HG02588 (cell line): ENCODE measurements around the gene OR4C46.
"Not testable (repeated sequence)": the region's sequence is repeated elsewhere in the genome, so short reads cannot be mapped to it uniquely, and the experiment has no call there.

Experiments
- ATAC-seq: cut with Tn5 transposase; IDR thresholded peaks from one replicate; pipeline ENCODE4 v1.9.1; 2021; ENCODE audit warnings: mild to moderate bottlenecking, moderate library complexity; ENCODE audit not compliant: unreplicated experiment

The OR4C46 gene

DNA sequence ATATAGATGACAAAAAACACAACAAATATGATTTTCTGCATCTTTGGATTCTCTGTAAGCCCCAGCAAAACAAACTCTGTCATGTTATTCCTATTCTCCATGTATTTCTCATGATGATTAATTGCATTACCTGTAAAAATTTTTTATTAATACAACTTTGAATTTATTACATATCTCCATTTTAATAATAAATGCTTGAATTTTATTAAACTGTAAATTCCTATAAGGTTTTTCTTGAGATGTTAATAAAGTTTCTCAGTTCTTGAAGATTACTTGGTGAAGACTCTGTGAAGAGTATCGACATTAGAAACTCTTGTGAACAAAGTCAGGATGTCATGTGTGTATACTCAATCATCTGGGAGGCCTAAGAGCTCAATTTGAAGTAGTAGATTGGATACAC, at the start of gene OR4C46:
OR4C46 (minus strand) TSS at position 101 of the 400 bp plus-strand sequence; CDS start at position 101, 0 bp downstream.
- ATAC-seq: no peak

DNA sequence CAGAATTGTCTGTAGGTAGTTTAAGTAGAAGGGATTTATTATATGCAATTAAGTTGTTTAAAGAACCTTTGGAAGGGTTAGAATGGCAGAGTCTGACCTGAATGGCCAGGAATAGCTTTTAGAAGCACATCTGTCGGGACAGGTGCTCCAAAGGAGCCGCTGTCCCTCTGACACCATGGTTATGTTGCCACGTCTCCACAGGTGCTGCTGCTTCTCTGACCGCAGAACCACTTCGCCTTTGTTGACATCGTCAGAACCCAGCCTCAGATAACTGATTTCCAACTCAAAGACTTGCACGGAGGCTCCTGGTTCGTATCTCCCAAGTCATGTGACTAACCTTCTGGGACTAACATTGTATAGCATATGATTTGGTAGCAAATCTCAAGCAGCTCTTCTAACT, 41.8 kb upstream of the OR4C46 start:
- not testable (repeated sequence) for ATAC-seq

DNA sequence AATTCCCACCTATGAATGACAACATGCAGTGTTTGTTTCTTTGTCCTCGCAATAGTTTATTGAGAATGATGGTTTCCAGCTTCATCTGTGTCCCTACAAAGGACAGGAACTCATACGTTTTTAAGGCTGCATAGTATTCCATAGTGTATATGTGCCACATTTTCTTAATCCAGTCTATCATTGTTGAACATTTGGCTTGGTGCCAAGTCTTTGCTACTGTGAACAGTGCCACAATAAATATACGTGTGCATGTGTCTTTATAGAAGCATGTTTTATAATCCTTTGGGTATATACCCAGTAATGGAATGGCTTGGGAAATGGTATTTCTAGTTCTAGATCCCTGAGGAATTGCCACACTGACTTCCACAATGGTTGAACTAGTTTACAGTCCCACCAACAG, 42.4 kb downstream of the OR4C46 start:
- ATAC-seq: not testable (repeated sequence)

DNA sequence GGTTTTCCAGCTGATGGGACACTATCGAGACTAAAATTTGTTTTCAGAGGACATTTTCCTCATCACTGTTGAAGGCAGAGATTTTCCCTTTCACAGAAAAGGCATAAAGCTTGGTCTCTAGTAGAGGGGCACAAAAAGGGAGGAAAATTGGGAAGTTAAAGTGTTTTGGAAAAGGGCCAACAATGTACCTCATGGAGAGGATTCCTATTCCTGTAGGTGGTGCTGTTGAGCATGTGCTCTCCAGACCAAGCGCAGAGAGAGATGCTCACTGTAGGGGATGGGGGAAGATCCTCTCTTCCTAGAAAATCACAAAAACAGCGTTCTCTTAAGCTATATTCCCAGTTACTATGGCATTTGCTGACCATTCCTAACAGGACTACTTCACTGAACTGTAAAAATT, 44.9 kb downstream of the OR4C46 start:
- ATAC-seq: no peak

DNA sequence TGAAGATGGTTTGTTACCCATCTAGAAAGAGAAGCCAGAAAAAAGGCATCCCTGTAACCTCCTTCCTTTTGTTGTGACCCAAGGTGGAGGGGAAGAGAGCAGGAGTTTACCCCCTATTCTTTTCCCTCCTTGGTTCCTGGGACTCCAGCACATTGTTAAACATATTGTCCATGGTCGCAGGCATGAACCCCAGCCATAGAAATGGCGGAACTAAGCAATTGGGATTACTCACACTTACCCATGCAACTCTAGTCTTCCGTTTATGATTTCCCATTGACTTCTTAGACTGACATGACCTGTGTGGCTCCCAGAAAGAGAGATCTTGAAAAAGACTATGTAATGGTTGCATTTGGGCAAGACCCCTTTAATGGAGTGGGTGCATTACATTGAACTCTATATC, 45.4 kb downstream of the OR4C46 start:
- no peak for ATAC-seq
